H1 (cell line): Measurements from ENCODE around the gene PRKCD. TPM values are rescaled to one million over a fixed set of nuclear protein-coding genes. Genes with fewer than 3 reads are reported as not detected.

Source experiments
- CTCF ChIA-PET: fragments of 300-600 bp; sonication (Branson Sonifier 250); formaldehyde crosslinking; loops from one replicate; lab custom pipeline; 2021; ENCODE audit not compliant: partially characterized antibody; lab: Charles Lee
- POLR2A ChIA-PET: fragments of 300-600 bp; sonication (Branson Sonifier 250); formaldehyde crosslinking; loops from one replicate; lab custom pipeline; 2021; ENCODE audit warnings: inconsistent platforms; ENCODE audit not compliant: partially characterized antibody; lab: Charles Lee
- DNase-seq, 2 experiments: peaks; one replicate each; pipeline versions ENCODE4 v3.0.0 to v3.0.0-alpha.2; 2010 to 2022; ENCODE audit warnings: low spot score in 2 of 2, low read depth in 1 of 2, mixed read lengths in 1 of 2
- FAIRE-seq: peaks from 2 replicates; lab custom pipeline; 2011; peaks lifted over from hg19 to GRCh38; lab: Jason Lieb, UNC
- H2AFZ ChIP-seq: 2 replicates; pipeline ENCODE4 v1.8.1; 2012; ENCODE audit warnings: low read length, inconsistent platforms
- H2AK5ac ChIP-seq: 2 replicates; pipeline ENCODE4 v1.6.1; 2013; ENCODE audit warnings: low read depth, low read length
- H2BK120ac ChIP-seq: replicated peaks from 2 replicates; pipeline ENCODE3; 2013; ENCODE audit warnings: low read depth, low read length, inconsistent platforms
- H2BK12ac ChIP-seq: 2 replicates; pipeline ENCODE4 v1.6.1; 2013; ENCODE audit warnings: low read depth, low read length
- H2BK15ac ChIP-seq: 2 replicates; pipeline ENCODE4 v1.6.1; 2013; ENCODE audit warnings: low read length
- H2BK20ac ChIP-seq: 2 replicates; pipeline ENCODE4 v1.6.1; 2013; ENCODE audit warnings: low read length
- H2BK5ac ChIP-seq: 2 replicates; pipeline ENCODE4 v1.6.1; 2013; ENCODE audit warnings: low read depth, low read length
- H3K14ac ChIP-seq: 2 replicates; pipeline ENCODE4 v1.6.1; 2013; ENCODE audit warnings: inconsistent platforms; ENCODE audit not compliant: insufficient read length
- H3K18ac ChIP-seq: 2 replicates; pipeline ENCODE4 v1.6.1; 2013; ENCODE audit warnings: low read length; ENCODE audit errors: extremely low read depth
- H3K23ac ChIP-seq: 2 replicates; pipeline ENCODE4 v1.6.1; 2013; ENCODE audit warnings: inconsistent platforms; ENCODE audit not compliant: insufficient read length
- H3K23me2 ChIP-seq: 2 replicates; pipeline ENCODE4 v1.6.1; 2013; ENCODE audit warnings: low read depth, low read length
- H3K27ac ChIP-seq: 2 replicates; pipeline ENCODE4 v1.6.1; 2011; ENCODE audit warnings: low read depth, low read length, inconsistent platforms
- H3K27me3 ChIP-seq, 4 experiments: replicated peaks in 1 of 4; 1 replicate in 1 of 4; 2 replicates in 3 of 4; pipeline versions ENCODE4 v1.6.1 to v1.8.1; 2011 to 2013; ENCODE audit warnings: low read length in 3 of 4, mild to moderate bottlenecking in 3 of 4, inconsistent platforms in 2 of 4, mixed read lengths in 2 of 4, moderate library complexity in 1 of 4; ENCODE audit not compliant: control insufficient read depth in 3 of 4, insufficient read depth in 3 of 4; ENCODE audit errors: extremely low read depth in 1 of 4
- H3K36me3 ChIP-seq, 4 experiments: 2 replicates each; pipeline versions ENCODE4 v1.6.1 to v1.8.1; 2011 to 2013; ENCODE audit warnings: mild to moderate bottlenecking in 4 of 4, low read length in 3 of 4, moderate library complexity in 2 of 4, control low read depth in 1 of 4, inconsistent platforms in 1 of 4; ENCODE audit not compliant: insufficient read depth in 4 of 4, control insufficient read depth in 2 of 4
- H3K4ac ChIP-seq: replicated peaks from 2 replicates; pipeline ENCODE3; 2013; ENCODE audit warnings: low read length, low read depth, mixed read lengths, inconsistent platforms; ENCODE audit not compliant: insufficient read length
- H3K4me1 ChIP-seq, 4 experiments: replicated peaks in 1 of 4; 1 replicate in 1 of 4; 2 replicates in 3 of 4; pipeline versions ENCODE4 v1.6.1 to v1.8.1; 2011 to 2013; ENCODE audit warnings: low read length in 3 of 4, inconsistent platforms in 2 of 4, mixed read lengths in 1 of 4; ENCODE audit not compliant: insufficient read depth in 4 of 4, control insufficient read depth in 3 of 4
- H3K4me2 ChIP-seq, 2 experiments: 2 replicates each; pipeline versions ENCODE4 v1.6.1 to v1.8.1; 2011 to 2013; ENCODE audit warnings: low read depth in 2 of 2, low read length in 2 of 2, control low read depth in 1 of 2, inconsistent platforms in 1 of 2, mild to moderate bottlenecking in 1 of 2; ENCODE audit not compliant: insufficient read depth in 1 of 2
- H3K4me3 ChIP-seq, 4 experiments: fragments of 200-600, 300-600 bp in 1 of 4; sonication (generic), shearing (Covaris generic), sonication (Bioruptor Twin) in 1 of 4; 2 replicates each; pipeline versions ENCODE4 v1.5.1 to v1.8.1; 2011 to 2016; ENCODE audit warnings: low read length in 4 of 4, low read depth in 3 of 4, control low read depth in 2 of 4, inconsistent platforms in 2 of 4, mild to moderate bottlenecking in 2 of 4, mixed read lengths in 1 of 4, moderate library complexity in 1 of 4; ENCODE audit not compliant: insufficient read depth in 2 of 4; ENCODE audit errors: extremely low read depth in 1 of 4
- H3K56ac ChIP-seq: replicated peaks from 2 replicates; pipeline ENCODE3; 2013; ENCODE audit warnings: low read depth, mild to moderate bottlenecking, mixed read lengths, low read length, inconsistent platforms; ENCODE audit not compliant: insufficient read length
- H3K79me1 ChIP-seq: 2 replicates; pipeline ENCODE4 v1.6.1; 2013; ENCODE audit warnings: low read depth, low read length, control low read depth
- H3K79me2 ChIP-seq, 2 experiments: 2 replicates each; pipeline versions ENCODE4 v1.6.1 to v1.8.1; 2012 to 2013; ENCODE audit warnings: low read length in 2 of 2, mild to moderate bottlenecking in 2 of 2, inconsistent platforms in 1 of 2; ENCODE audit not compliant: insufficient read depth in 2 of 2, control insufficient read depth in 1 of 2
- H3K9ac ChIP-seq, 4 experiments: replicated peaks in 1 of 4; 1 replicate in 1 of 4; 2 replicates in 3 of 4; pipeline versions ENCODE4 v1.6.1 to v1.8.1; 2011 to 2013; ENCODE audit warnings: low read depth in 3 of 4, low read length in 3 of 4, control low read depth in 2 of 4, mild to moderate bottlenecking in 2 of 4, moderate library complexity in 2 of 4, inconsistent platforms in 1 of 4; ENCODE audit errors: extremely low read depth in 1 of 4
- H3K9me3 ChIP-seq, 2 experiments: 2 replicates each; pipeline versions ENCODE4 v1.6.1 to v1.8.1; 2012 to 2013; ENCODE audit warnings: mild to moderate bottlenecking in 2 of 2, moderate library complexity in 2 of 2, control low read depth in 1 of 2, inconsistent platforms in 1 of 2, low read depth in 1 of 2, low read length in 1 of 2, mixed read lengths in 1 of 2; ENCODE audit not compliant: insufficient read depth in 2 of 2
- H4K20me1 ChIP-seq, 2 experiments: replicated peaks in 1 of 2; 2 replicates each; pipeline versions ENCODE3 to v1.8.1; 2011 to 2013; ENCODE audit warnings: inconsistent platforms in 2 of 2, low read length in 2 of 2, mild to moderate bottlenecking in 1 of 2; ENCODE audit not compliant: insufficient read depth in 2 of 2, control insufficient read depth in 1 of 2
- H4K5ac ChIP-seq: 2 replicates; pipeline ENCODE4 v1.6.1; 2013; ENCODE audit warnings: low read length, low read depth, mixed read lengths, inconsistent platforms; ENCODE audit not compliant: insufficient read length
- H4K8ac ChIP-seq: 2 replicates; pipeline ENCODE4 v1.8.0; 2013; ENCODE audit warnings: mild to moderate bottlenecking, moderate library complexity, low read length, inconsistent platforms; ENCODE audit not compliant: insufficient read depth; ENCODE audit errors: extremely low read depth
- H4K91ac ChIP-seq: replicated peaks from 2 replicates; pipeline ENCODE3; 2013; ENCODE audit warnings: low read length, mixed read lengths, inconsistent platforms; ENCODE audit not compliant: insufficient read length
- ATF2 ChIP-seq: IDR thresholded peaks from 2 replicates; pipeline ENCODE4 v1.6.1; 2012; ENCODE audit warnings: low read length, inconsistent platforms
- CHD1 ChIP-seq: IDR thresholded peaks from 2 replicates; pipeline ENCODE4 v1.6.1; 2012; ENCODE audit warnings: low read depth, low read length, improper control_type of control experiment
- CTBP2 ChIP-seq: IDR thresholded peaks from 2 replicates; pipeline ENCODE4 v1.7.0; 2011; ENCODE audit warnings: borderline replicate concordance, mild to moderate bottlenecking, moderate library complexity, mixed read lengths, low read length; ENCODE audit not compliant: insufficient read depth, insufficient read length
- EP300 ChIP-seq, 2 experiments: IDR thresholded peaks; 1 replicate in 1 of 2; 2 replicates in 1 of 2; pipeline ENCODE4 v1.6.1; 2011 to 2012; ENCODE audit warnings: low read depth in 2 of 2, low read length in 2 of 2, mild to moderate bottlenecking in 2 of 2, borderline replicate concordance in 1 of 2, inconsistent platforms in 1 of 2, moderate library complexity in 1 of 2
- JUN ChIP-seq: IDR thresholded peaks from 2 replicates; pipeline ENCODE4 v1.6.1; 2011; ENCODE audit warnings: low read depth, mild to moderate bottlenecking, improper control_type of control experiment, low read length
- KDM1A ChIP-seq: fragments of 200-600, 300-600 bp; sonication (generic); IDR thresholded peaks from 2 replicates; pipeline ENCODE4 v1.7.1; 2016; ENCODE audit warnings: mild to moderate bottlenecking, low read length, borderline replicate concordance
- KDM4A ChIP-seq: IDR thresholded peaks from one replicate; pipeline ENCODE4 v1.7.1; 2012; ENCODE audit warnings: low read depth, mild to moderate bottlenecking, moderate library complexity, low read length, inconsistent platforms; ENCODE audit not compliant: severe bottlenecking
- NANOG ChIP-seq: IDR thresholded peaks from 2 replicates; pipeline ENCODE4 v1.6.1; 2011; ENCODE audit warnings: low read length, low read depth, mild to moderate bottlenecking, inconsistent platforms; ENCODE audit not compliant: insufficient read depth, poor library complexity, severe bottlenecking
- POLR2A ChIP-seq, 2 experiments: IDR thresholded peaks; 1 replicate in 1 of 2; 2 replicates in 1 of 2; pipeline ENCODE4 v1.6.1; 2011; ENCODE audit warnings: low read depth in 2 of 2, low read length in 2 of 2, mild to moderate bottlenecking in 2 of 2; ENCODE audit errors: control extremely low read depth in 1 of 2
- SIRT6 ChIP-seq: IDR thresholded peaks from one replicate; pipeline ENCODE4 v1.7.1; 2012; ENCODE audit warnings: low read length, inconsistent platforms
- SP2 ChIP-seq: IDR thresholded peaks from 2 replicates; pipeline ENCODE4 v1.6.1; 2012; ENCODE audit warnings: mild to moderate bottlenecking, low read length, inconsistent platforms
- SUZ12 ChIP-seq: fragments of 200-600 bp; sonication (generic); IDR thresholded peaks from 2 replicates; pipeline ENCODE4 v1.6.1; 2012; ENCODE audit warnings: mild to moderate bottlenecking, inconsistent platforms, low read length, moderate library complexity, mixed read lengths
- WGBS, 2 experiments: shearing (Covaris generic) in 1 of 2; methylation state at CpG; one replicate each; pipeline versions ENCODE4 v1.1.6 to v1.1.7; 2013 to 2015; ENCODE audit warnings: low lambda C conversion rate in 2 of 2, mixed read lengths in 2 of 2, inconsistent platforms in 1 of 2, low coverage in 1 of 2, missing lambda C conversion rate in 1 of 2; ENCODE audit not compliant: insufficient replicate concordance in 2 of 2, insufficient coverage in 1 of 2, insufficient read length in 1 of 2; ENCODE audit errors: extremely low coverage in 1 of 2, missing lambda C conversion rate in 1 of 2; 5-methylcytosine and 5-hydroxymethylcytosine counted together
- polyA plus RNA-seq, 7 experiments: library from polyadenylated mRNA; depleted of rRNA in 3 of 7; stranded (reverse) in 5 of 7; unstranded in 2 of 7; fragments of >200 nt in 5 of 7; fragments of 200-250 nt in 2 of 7; gene quantifications; 1 replicate in 5 of 7; 2 replicates in 1 of 7; 4 replicates in 1 of 7; pipeline versions ENCODE4 v1.2.1 to v1.2.3, GENCODE V29; 2011 to 2013; ENCODE audit warnings: missing spikeins in 2 of 7, mixed read lengths in 2 of 7
- total RNA-seq: library from RNA; stranded (reverse); fragmentation: NEBNext Ultra II Directional; extraction: Animal tissue kit (Norgen Biotek cat#: 25700); gene quantifications from 2 replicates; pipeline ENCODE4 v1.2.1, GENCODE V29; 2021

Gene PRKCD
- total and polyA plus RNA-seq, 2 of the 8 experiments (the other 6 are each of a cell fraction or from before 2014, with no cell fraction given): 22.6 to 23.9 TPM

GRCh38 chr3:53234841-53235232 lies 73.8 kb downstream of the PRKCD start:
- Histone ChIP-seq H3K56ac (no peak overlapping the region), H3K27me3 (no peaks in the 10 kb centered on the region), H2AFZ (no peak overlapping the region), H2BK12ac (no peak overlapping the region), H2BK15ac (no peak overlapping the region), H3K14ac (no peak overlapping the region), H3K27ac (no peak overlapping the region), H4K8ac (no peak overlapping the region), H2BK120ac (no peak overlapping the region), H2BK5ac (no peak overlapping the region), H3K79me1 (peaks cover 11% of the 10 kb centered on the region), H4K91ac (no peak overlapping the region), H3K23ac (no peak overlapping the region), H2AK5ac (no peak overlapping the region), H2BK20ac (no peak overlapping the region), H3K9ac (no peak overlapping the region), H4K20me1 (peaks cover 17 to 50% of the 10 kb centered on the region in 2 experiments), H3K4me2 (no peak overlapping the region)
- POLR2A ChIA-PET: interaction anchor here (1.3 to 28.5 kb wide), 4 partner anchors 8 to 15 kb away, joined by 6 to 449 read pairs (median 20); partner anchors contain the start of gene TKT
- 99% methylated on average over 10 of the region's 10 CpGs; no CpG with 5 or more reads in 1 of the 2 experiments for WGBS, 2 experiments
- DNase-seq: no peak
- CTCF ChIA-PET: interaction anchor here (0.8 to 9.0 kb wide), 6 partner anchors 9 to 62 kb away, joined by 3 to 68 read pairs (median 3); no protein-coding TSS in a partner anchor
- no peak for TF ChIP-seq CTBP2
- no peak for TF ChIP-seq EP300 (IDR thresholded peaks at IDR 0.05; ENCODE audit: borderline replicate concordance in 1 of 2, low read depth in 2 of 2, low read length in 2 of 2)
- TF ChIP-seq JUN: no peak
- no peak for TF ChIP-seq POLR2A (IDR thresholded peaks at IDR 0.05; ENCODE audit: control extremely low read depth in 1 of 2, low read depth in 2 of 2, low read length in 2 of 2)
- no peak for TF ChIP-seq SP2
- no peak for TF ChIP-seq KDM4A
- TF ChIP-seq KDM1A: no peak
- no peak for TF ChIP-seq CHD1
- no peak for TF ChIP-seq ATF2
- TF ChIP-seq NANOG: no peak
- TF ChIP-seq SUZ12: no peak
- no peak for TF ChIP-seq SIRT6
- TF ChIP-seq, all 59 proteins: peak for 0
- Histone ChIP-seq H3K23me2 (no peaks in the 10 kb centered on the region), H3K36me3 (peaks cover 62 to 91% (median 87%) of the 10 kb centered on the region in 4 experiments), H3K9me3 (no peaks in the 10 kb centered on the region), H3K79me2 (peaks cover 0 to 16% of the 10 kb centered on the region in 2 experiments; a peak in 1 of 4 replicates), H3K4me3 (no peak overlapping the region), H3K4ac (no peak overlapping the region), H3K18ac (no peak overlapping the region), H4K5ac (no peak overlapping the region), H3K4me1 (peaks cover 0 to 7% (median 3%) of the 10 kb centered on the region in 4 experiments; a peak in 3 of 7 replicates)
- FAIRE-seq: no peak
